Caco-2 (cell line): ENCODE data around the gene ACTN1. TPM values are rescaled to one million over a fixed set of nuclear protein-coding genes. Genes with fewer than 3 reads are reported as not detected.

ENCODE experiments used
- BruUV-seq: library from RNA; stranded (reverse); fragments of 400-500 nt; replicated peaks from 2 replicates; lab custom pipeline; 2021; lab: Mats Ljungman, UMichigan
- CTCF ChIA-PET: fragments of 300-600 bp; sonication (Branson Sonifier 250); formaldehyde crosslinking; loops from one replicate; lab custom pipeline; 2022; ENCODE audit warnings: antibody characterized with exemption; lab: Charles Lee
- POLR2A ChIA-PET: fragments of 300-600 bp; sonication (Branson Sonifier 250); formaldehyde crosslinking; loops from one replicate; lab custom pipeline; 2022; ENCODE audit warnings: antibody characterized with exemption; lab: Charles Lee
- DNase-seq, 2 experiments: peaks; one replicate each; pipeline versions ENCODE4 v3.0.0 to v3.0.0-alpha.2; 2020 to 2022
- H3K27me3 ChIP-seq: replicated peaks from 2 replicates; pipeline ENCODE4 v1.6.0; 2011; ENCODE audit warnings: low read length; ENCODE audit not compliant: control insufficient read depth, insufficient read depth
- H3K36me3 ChIP-seq: 2 replicates; pipeline ENCODE4 v1.5.1; 2011; ENCODE audit warnings: low read length; ENCODE audit not compliant: control insufficient read depth, insufficient read depth
- H3K4me1 ChIP-seq: fragments of 250-450 bp; sonication (Bioruptor Pico); 2 replicates; pipeline ENCODE4 v1.5.1; 2020; ENCODE audit warnings: mild to moderate bottlenecking
- H3K4me3 ChIP-seq: 2 replicates; pipeline ENCODE4 v1.5.1; 2011; ENCODE audit warnings: low read depth, mild to moderate bottlenecking, control low read depth, low read length
- H3K9me3 ChIP-seq: fragments of 250-450 bp; sonication (Bioruptor Pico); 2 replicates; pipeline ENCODE4 v1.5.1; 2020; ENCODE audit warnings: mild to moderate bottlenecking, moderate library complexity
- H3K27ac Mint-ChIP-seq: one replicate; pipeline ENCODE4 v1.8.0; 2022; ENCODE audit warnings: mixed read lengths; ENCODE audit not compliant: unreplicated experiment
- H3K27me3 Mint-ChIP-seq: one replicate; pipeline ENCODE4 v1.8.0; 2022; ENCODE audit warnings: mixed read lengths; ENCODE audit not compliant: insufficient read depth, unreplicated experiment
- H3K36me3 Mint-ChIP-seq: one replicate; pipeline ENCODE4 v1.8.0; 2022; ENCODE audit warnings: mild to moderate bottlenecking, mixed read lengths; ENCODE audit not compliant: insufficient read depth, unreplicated experiment
- H3K4me1 Mint-ChIP-seq: one replicate; pipeline ENCODE4 v1.8.0; 2022; ENCODE audit warnings: low read depth, mixed read lengths; ENCODE audit not compliant: unreplicated experiment
- H3K4me3 Mint-ChIP-seq: one replicate; pipeline ENCODE4 v1.8.0; 2022; ENCODE audit warnings: mild to moderate bottlenecking, moderate library complexity, mixed read lengths; ENCODE audit not compliant: unreplicated experiment
- H3K9me3 Mint-ChIP-seq: one replicate; pipeline ENCODE4 v1.8.0; 2022; ENCODE audit warnings: mixed read lengths; ENCODE audit not compliant: unreplicated experiment
- CTCF ChIP-seq, 2 experiments: fragments of 200-600 bp in 1 of 2; IDR thresholded peaks; 1 replicate in 1 of 2; 2 replicates in 1 of 2; pipeline versions ENCODE4 v1.5.1 to v1.8.0; 2011 to 2022; ENCODE audit warnings: antibody characterized with exemption in 1 of 2, control low read depth in 1 of 2, inconsistent platforms in 1 of 2, low read depth in 1 of 2, low read length in 1 of 2, mild to moderate bottlenecking in 1 of 2, moderate library complexity in 1 of 2; ENCODE audit not compliant: insufficient read depth in 1 of 2, severe bottlenecking in 1 of 2, unreplicated experiment in 1 of 2
- intact Hi-C: fragments of 100-400 bp; cut with micrococcal nuclease; formaldehyde crosslinking; loops from one replicate; pipeline ENCODE4 v1.10.0; 2022; ENCODE audit not compliant: unreplicated experiment
- total RNA-seq: library from RNA; stranded (reverse); gene quantifications from 2 replicates; pipeline ENCODE4 v1.2.3, GENCODE V29; 2022

The ACTN1 gene
- total RNA-seq, 1 experiment from 2014 or later = 170 TPM

- Histone ChIP-seq H3K4me3 (no peak overlapping the region), H3K27me3 (no peaks in the 10 kb centered on the region), H3K36me3 (no peaks in the 10 kb centered on the region), H3K9me3 (no peaks in the 10 kb centered on the region), H3K4me1 (peaks cover 12% of the 10 kb centered on the region; the same call in 1 of the 2 replicates)
- Mint-ChIP-seq H3K27ac (peak overlapping the region; percentile 65), H3K4me1 (peaks cover 16% of the 10 kb centered on the region), H3K4me3 (no peak overlapping the region), H3K9me3 (no peaks in the 10 kb centered on the region), H3K27me3 (no peaks in the 10 kb centered on the region), H3K36me3 (peaks cover 42% of the 10 kb centered on the region)
- ChIA-PET CTCF (no interaction called here), POLR2A (no interaction called here)
- no TSS peak for BruUV-seq
- no peak for DNase-seq
- intact Hi-C loops = no loop called here
- TF ChIP-seq CTCF (IDR thresholded peaks at IDR 0.05; ENCODE audit: insufficient read depth in 1 of 2, low read depth in 1 of 2, low read length in 1 of 2, severe bottlenecking in 1 of 2, unreplicated experiment in 1 of 2) = no peak
These were observed 25.9 kb downstream of the ACTN1 start for GRCh38 chr14:68953196-68953555.

GRCh38 chr14:68952531-68953195, 26.4 kb downstream of the ACTN1 start:
- TF ChIP-seq CTCF (IDR thresholded peaks at IDR 0.05; ENCODE audit: insufficient read depth in 1 of 2, low read depth in 1 of 2, low read length in 1 of 2, severe bottlenecking in 1 of 2, unreplicated experiment in 1 of 2) = no peak
- Histone ChIP-seq H3K36me3 (no peaks in the 10 kb centered on the region), H3K27me3 (no peaks in the 10 kb centered on the region), H3K4me3 (no peak overlapping the region), H3K9me3 (no peaks in the 10 kb centered on the region), H3K4me1 (peaks cover 12% of the 10 kb centered on the region; the same call in 1 of the 2 replicates)
- peaks cover 16% of the 10 kb centered on the region for H3K4me1 Mint-ChIP-seq
- no peaks in the 10 kb centered on the region for H3K27me3 Mint-ChIP-seq
- POLR2A ChIA-PET = no interaction called here
- intact Hi-C loops = no loop called here
- no peak overlapping the region for H3K4me3 Mint-ChIP-seq
- DNase-seq = no peak
- BruUV-seq = no TSS peak
- no peaks in the 10 kb centered on the region for H3K9me3 Mint-ChIP-seq
- CTCF ChIA-PET = no interaction called here
- peak overlapping the region; percentile 65 for H3K27ac Mint-ChIP-seq
- peaks cover 42% of the 10 kb centered on the region for H3K36me3 Mint-ChIP-seq

- CTCF ChIA-PET = no interaction called here
- no peak for DNase-seq
- TF ChIP-seq CTCF (IDR thresholded peaks at IDR 0.05; ENCODE audit: insufficient read depth in 1 of 2, low read depth in 1 of 2, low read length in 1 of 2, severe bottlenecking in 1 of 2, unreplicated experiment in 1 of 2) = no peak
- intact Hi-C loops = no loop called here
- Histone ChIP-seq H3K4me3 (no peak overlapping the region), H3K4me1 (peaks cover 19% of the 10 kb centered on the region), H3K27me3 (no peaks in the 10 kb centered on the region), H3K9me3 (no peaks in the 10 kb centered on the region), H3K36me3 (no peaks in the 10 kb centered on the region)
- peaks cover 17% of the 10 kb centered on the region for H3K4me1 Mint-ChIP-seq
- H3K27me3 Mint-ChIP-seq = no peaks in the 10 kb centered on the region
- no TSS peak for BruUV-seq
- POLR2A ChIA-PET = no interaction called here
- peak overlapping the region; percentile 65 for H3K27ac Mint-ChIP-seq
- H3K9me3 Mint-ChIP-seq = no peaks in the 10 kb centered on the region
- H3K36me3 Mint-ChIP-seq = peaks cover 40% of the 10 kb centered on the region
- no peak overlapping the region for H3K4me3 Mint-ChIP-seq
These were observed 27.1 kb downstream of the ACTN1 start for GRCh38 chr14:68951800-68952530.
